ENCODE measurements around the gene MATCAP1. TPM values are rescaled to one million over a fixed set of nuclear protein-coding genes. Genes with fewer than 3 reads are reported as not detected.

MATCAP1 gene
- total and polyA plus RNA-seq, 2 of the 8 experiments (the other 6 are each of a cell fraction or from before 2014, with no cell fraction given) = 22.9 to 27.5 TPM

GRCh38 chr16:67191995-67192681 is 8.4 kb upstream of the MATCAP1 start, which contains the start of gene E2F4 (continued):
- TF ChIP-seq POLR2AphosphoS5 (IDR thresholded peaks at IDR 0.05; ENCODE audit: low read depth, low read length) (no peak), EGR1 (IDR thresholded peaks at IDR 0.05; ENCODE audit: borderline replicate concordance, low read depth, low read length) (peak; percentile 98), HDAC2 (IDR thresholded peaks at IDR 0.05; ENCODE audit: borderline replicate concordance in 1 of 2, low read depth in 2 of 2, low read length in 2 of 2) (0 out of 4 replicates have a peak, but pooled peaks of 1 of the 2 experiments have one; percentile 77), BACH1 (IDR thresholded peaks at IDR 0.05; ENCODE audit: low read length) (no peak), GTF2F1 (IDR thresholded peaks at IDR 0.05; ENCODE audit: borderline replicate concordance, low read depth, low read length) (no peak), NANOG (IDR thresholded peaks at IDR 0.05; ENCODE audit: insufficient read depth, low read depth, low read length, poor library complexity, severe bottlenecking) (no peak), HDAC6 (IDR thresholded peaks at IDR 0.05; ENCODE audit: low read depth, low read length) (no peak), KDM5A (IDR thresholded peaks at IDR 0.05; ENCODE audit: low read length) (no peak; the same call in 1 of the 2 replicates), RXRA (IDR thresholded peaks at IDR 0.05; ENCODE audit: insufficient read depth, low read depth, low read length) (no peak), SUZ12 (IDR thresholded peaks at IDR 0.05; ENCODE audit: low read length) (no peak), RBBP5 (IDR thresholded peaks at IDR 0.05; ENCODE audit: borderline replicate concordance, low read depth, low read length) (peak; percentile 9; the same call in 1 of the 2 replicates), CREB1 (IDR thresholded peaks at IDR 0.05) (peak; percentile 62; the same call in 1 of the 2 replicates), NRF1 (IDR thresholded peaks at IDR 0.05; ENCODE audit: low read depth, low read length) (no peak), SP2 (IDR thresholded peaks at IDR 0.05; ENCODE audit: low read length) (no peak), EZH2 (IDR thresholded peaks at IDR 0.05; ENCODE audit: low read depth, low read length, severe bottlenecking) (peak; percentile 40), E2F6 (IDR thresholded peaks at IDR 0.05) (no peak), CEBPB (IDR thresholded peaks at IDR 0.05; ENCODE audit: low read depth, low read length) (no peak)
- TF ChIP-seq, protein P1, sequence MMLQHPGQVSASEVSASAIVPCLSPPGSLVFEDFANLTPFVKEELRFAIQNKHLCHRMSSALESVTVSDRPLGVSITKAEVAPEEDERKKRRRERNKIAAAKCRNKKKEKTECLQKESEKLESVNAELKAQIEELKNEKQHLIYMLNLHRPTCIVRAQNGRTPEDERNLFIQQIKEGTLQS (IDR thresholded peaks at IDR 0.05; ENCODE audit: insufficient read depth, low read depth, low read length) = no peak
